ENCODE results near the gene TRPC4.
A peak's percentile ranks its signal among the peaks of the same experiment; 100 is the strongest.

Gene TRPC4

DNA sequence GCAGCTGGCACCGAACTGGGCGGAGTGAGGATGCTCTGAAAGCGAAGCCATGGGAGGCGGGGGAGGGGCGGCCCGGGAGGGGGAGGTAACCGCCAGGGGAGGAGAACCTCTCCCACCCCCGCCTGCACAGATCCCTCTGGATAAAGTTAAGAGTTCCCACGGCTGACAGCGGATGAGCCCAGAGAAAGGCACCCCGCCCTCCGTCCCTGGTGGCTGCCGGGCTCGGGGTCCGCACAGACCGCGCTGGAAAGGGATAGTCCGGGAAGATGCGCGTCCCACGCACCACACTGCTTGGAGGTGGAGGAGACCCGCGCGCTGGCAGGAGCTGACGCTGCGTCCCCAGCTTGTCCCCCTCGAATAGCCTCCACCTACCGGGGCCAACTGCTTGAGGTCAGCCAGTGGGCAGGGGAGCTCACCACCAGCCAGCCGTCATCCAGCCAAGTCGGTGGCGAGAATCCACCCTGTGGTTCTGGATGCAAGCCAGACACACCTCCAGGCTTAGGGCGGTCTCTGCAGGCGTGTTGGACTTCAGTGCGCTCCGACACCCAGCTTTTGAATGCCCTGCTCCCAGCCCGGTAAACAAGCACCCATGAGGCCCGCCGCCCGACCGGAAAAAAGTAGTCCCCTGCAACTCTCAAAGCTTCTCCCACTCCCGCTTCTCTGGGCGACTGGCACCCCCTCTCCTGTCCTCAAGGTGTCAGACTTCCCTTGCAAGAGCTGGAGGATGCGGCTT, at the start of gene TRPC4:
TSS of gene TRPC4 (minus strand) at position 17 of the 733 bp plus-strand sequence. CDS start 86,439 bp downstream, outside the sequence.
- peak; percentile 89 for DNase-seq (ENCODE audit: low read depth)
- TF ChIP-seq, protein P1, sequence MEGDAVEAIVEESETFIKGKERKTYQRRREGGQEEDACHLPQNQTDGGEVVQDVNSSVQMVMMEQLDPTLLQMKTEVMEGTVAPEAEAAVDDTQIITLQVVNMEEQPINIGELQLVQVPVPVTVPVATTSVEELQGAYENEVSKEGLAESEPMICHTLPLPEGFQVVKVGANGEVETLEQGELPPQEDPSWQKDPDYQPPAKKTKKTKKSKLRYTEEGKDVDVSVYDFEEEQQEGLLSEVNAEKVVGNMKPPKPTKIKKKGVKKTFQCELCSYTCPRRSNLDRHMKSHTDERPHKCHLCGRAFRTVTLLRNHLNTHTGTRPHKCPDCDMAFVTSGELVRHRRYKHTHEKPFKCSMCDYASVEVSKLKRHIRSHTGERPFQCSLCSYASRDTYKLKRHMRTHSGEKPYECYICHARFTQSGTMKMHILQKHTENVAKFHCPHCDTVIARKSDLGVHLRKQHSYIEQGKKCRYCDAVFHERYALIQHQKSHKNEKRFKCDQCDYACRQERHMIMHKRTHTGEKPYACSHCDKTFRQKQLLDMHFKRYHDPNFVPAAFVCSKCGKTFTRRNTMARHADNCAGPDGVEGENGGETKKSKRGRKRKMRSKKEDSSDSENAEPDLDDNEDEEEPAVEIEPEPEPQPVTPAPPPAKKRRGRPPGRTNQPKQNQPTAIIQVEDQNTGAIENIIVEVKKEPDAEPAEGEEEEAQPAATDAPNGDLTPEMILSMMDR (conservative IDR thresholded peaks at IDR 0.05; ENCODE audit: low read depth, low read length): peak; percentile 79
- H3K4me3 ChIP-seq (ENCODE audit: low read depth, low read length): peak within 1 kb of the TSS; percentile 83

DNA sequence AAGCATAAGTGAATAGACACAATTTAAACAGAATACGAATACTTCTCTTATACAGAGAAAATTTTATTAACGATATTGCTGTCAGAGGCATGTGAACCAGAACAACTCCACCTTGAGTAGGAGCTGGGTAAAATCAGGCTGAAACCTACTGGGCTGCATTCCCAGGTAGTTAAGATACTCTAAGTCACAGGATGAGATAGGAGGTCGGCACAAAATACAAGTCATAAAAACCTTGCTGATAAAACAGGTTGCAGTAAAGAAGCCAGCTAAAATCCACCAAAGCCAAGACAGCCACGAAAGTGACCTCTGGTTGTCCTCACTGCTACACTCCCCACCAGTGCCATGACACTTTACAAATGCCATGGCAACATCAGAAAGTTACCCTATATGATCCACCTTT, 49.2 kb upstream of the TRPC4 start:
- DNase-seq (ENCODE audit: low read depth): no peak
- TF ChIP-seq, protein P1 (conservative IDR thresholded peaks at IDR 0.05; ENCODE audit: low read depth, low read length): no peak
- H3K4me3 ChIP-seq (ENCODE audit: low read depth, low read length): no peak overlapping the region

GRCh38 chr13:37918116-37918714, 48.6 kb upstream of the TRPC4 start:
- DNase-seq (ENCODE audit: low read depth): no peak
- no peak overlapping the region for H3K4me3 ChIP-seq (ENCODE audit: low read depth, low read length)
- TF ChIP-seq, protein P1 (conservative IDR thresholded peaks at IDR 0.05; ENCODE audit: low read depth, low read length): no peak

DNA sequence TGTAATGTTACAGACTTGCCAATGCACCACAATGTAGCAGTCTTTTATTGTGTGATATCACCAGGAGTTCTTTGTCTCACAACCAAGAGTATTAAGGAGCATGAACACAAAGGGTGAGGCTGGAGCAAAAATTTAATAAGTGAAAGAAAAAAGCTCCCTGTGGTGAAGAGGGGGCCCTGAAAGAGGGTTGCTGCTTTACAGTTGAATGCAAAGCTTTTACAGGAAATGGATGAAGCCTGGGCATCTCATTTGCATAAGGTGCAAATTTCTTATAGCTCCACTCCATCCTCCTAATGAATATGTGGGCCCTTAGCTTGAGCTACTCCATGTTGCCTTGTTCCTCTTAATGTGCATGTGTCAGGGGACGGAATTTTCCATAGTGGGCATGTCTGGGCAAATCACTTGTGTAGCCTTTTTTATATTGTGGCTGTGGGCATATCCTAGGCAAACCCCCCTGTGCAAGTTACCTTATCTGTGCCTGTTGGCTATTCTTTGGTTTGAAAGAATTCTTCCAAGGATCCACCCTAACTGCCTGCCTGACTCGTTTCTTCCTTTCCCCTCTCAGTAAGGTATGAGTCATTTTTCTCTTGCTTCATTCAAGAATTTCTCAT, 45.3 kb upstream of the TRPC4 start:
- DNase-seq (ENCODE audit: low read depth): peak; percentile 37

GRCh38 chr13:37910790-37911189, 41.2 kb upstream of the TRPC4 start:
- no peak overlapping the region for H3K4me3 ChIP-seq (ENCODE audit: low read depth, low read length)
- DNase-seq (ENCODE audit: low read depth): no peak
- TF ChIP-seq, protein P1 (conservative IDR thresholded peaks at IDR 0.05; ENCODE audit: low read depth, low read length): no peak

More for the DNA sequence above, 45.3 kb upstream of the TRPC4 start:
- no peak overlapping the region for H3K4me3 ChIP-seq (ENCODE audit: low read depth, low read length)
- TF ChIP-seq, protein P1 (conservative IDR thresholded peaks at IDR 0.05; ENCODE audit: low read depth, low read length): no peak

DNA sequence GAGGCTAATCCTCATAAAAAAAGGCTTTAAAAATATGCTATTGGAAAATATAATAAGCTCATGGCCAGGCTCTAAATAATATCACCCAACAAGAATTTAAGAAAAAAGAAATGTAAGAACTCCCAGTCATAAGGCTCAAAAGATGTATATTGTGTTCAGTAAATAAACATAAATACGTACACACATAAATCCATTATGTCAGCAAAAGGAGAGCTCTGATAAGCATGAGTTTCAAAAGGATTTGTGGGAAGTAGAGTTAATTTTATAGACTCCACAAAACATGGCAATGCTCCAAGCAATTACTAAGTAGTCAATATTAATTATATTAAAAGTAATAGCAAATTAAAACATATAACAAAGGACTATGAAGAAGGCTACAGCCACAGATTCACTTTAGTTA, 37.3 kb upstream of the TRPC4 start:
- TF ChIP-seq, protein P1 (conservative IDR thresholded peaks at IDR 0.05; ENCODE audit: low read depth, low read length): no peak
- no peak overlapping the region for H3K4me3 ChIP-seq (ENCODE audit: low read depth, low read length)
- DNase-seq (ENCODE audit: low read depth): no peak
